SK-N-SH (cell line): ENCODE measurements around the gene UNK. TPM values are rescaled to one million over a fixed set of nuclear protein-coding genes. Genes with fewer than 3 reads are reported as not detected.
A peak's percentile ranks its signal among the peaks of the same experiment; 100 is the strongest.

Source experiments
- CTCF ChIA-PET: fragments of 300-600, 350-600 bp; formaldehyde crosslinking; extraction: SDS; loops from one replicate; lab custom pipeline; 2021; lab: Yijun Ruan, JAX
- POLR2A ChIA-PET: fragments of 350-600 bp; sonication (Branson Sonifier 250); formaldehyde crosslinking; extraction: SDS; loops from one replicate; lab custom pipeline; 2020; ENCODE audit warnings: antibody characterized with exemption, inconsistent platforms; lab: Yijun Ruan, JAX
- DNase-seq: peaks from one replicate; pipeline ENCODE4 v3.0.0; 2012
- H2AFZ ChIP-seq: fragments of 200-600 bp; sonication (generic); 2 replicates; pipeline ENCODE4 v1.8.1; 2016; ENCODE audit warnings: antibody characterized with exemption, mild to moderate bottlenecking, low read depth
- H3F3A ChIP-seq: fragments of 200-600 bp; sonication (generic); replicated peaks from 2 replicates; pipeline ENCODE3; 2016; ENCODE audit warnings: antibody characterized with exemption, mild to moderate bottlenecking; ENCODE audit not compliant: insufficient read depth
- H3K27ac ChIP-seq, 2 experiments: fragments of 200-500 bp in 1 of 2; fragments of 200-600 bp in 1 of 2; sonication (Bioruptor generic) in 1 of 2; sonication (generic), shearing (Covaris generic) in 1 of 2; 2 replicates each; pipeline versions ENCODE4 v1.5.1 to v1.6.1; 2014 to 2016; ENCODE audit warnings: low read depth in 2 of 2, inconsistent platforms in 1 of 2, low read length in 1 of 2, mild to moderate bottlenecking in 1 of 2, mixed read lengths in 1 of 2
- H3K27me3 ChIP-seq: fragments of 200-600 bp; sonication (generic), shearing (Covaris generic); 2 replicates; pipeline ENCODE4 v1.6.1; 2016; ENCODE audit warnings: mixed run types; ENCODE audit not compliant: insufficient read depth
- H3K36me3 ChIP-seq, 2 experiments: fragments of 200-500 bp in 1 of 2; fragments of 200-600 bp in 1 of 2; sonication (Bioruptor generic) in 1 of 2; sonication (generic) in 1 of 2; replicated peaks in 1 of 2; 2 replicates each; pipeline versions ENCODE3 to v1.5.1; 2014 to 2016; ENCODE audit warnings: low read length in 1 of 2, mild to moderate bottlenecking in 1 of 2; ENCODE audit not compliant: insufficient read depth in 2 of 2, control insufficient read depth in 1 of 2
- H3K4me1 ChIP-seq, 2 experiments: fragments of 200-500 bp in 1 of 2; fragments of 200-600 bp in 1 of 2; sonication (Bioruptor generic) in 1 of 2; sonication (generic), shearing (Covaris generic) in 1 of 2; 2 replicates each; pipeline versions ENCODE4 v1.5.1 to v1.6.1; 2014 to 2016; ENCODE audit warnings: low read depth in 1 of 2, low read length in 1 of 2, mixed run types in 1 of 2; ENCODE audit not compliant: insufficient read depth in 2 of 2, control insufficient read depth in 1 of 2
- H3K4me2 ChIP-seq: fragments of 200-600 bp; sonication (generic), shearing (Covaris generic); 2 replicates; pipeline ENCODE4 v1.6.1; 2017; ENCODE audit warnings: mixed run types
- H3K4me3 ChIP-seq, 2 experiments: fragments of 200-500 bp in 1 of 2; fragments of 200-600 bp in 1 of 2; sonication (Bioruptor generic) in 1 of 2; sonication (generic), shearing (Covaris generic) in 1 of 2; 2 replicates each; pipeline versions ENCODE4 v1.5.1 to v1.8.1; 2014 to 2016; ENCODE audit warnings: low read depth in 2 of 2, inconsistent platforms in 1 of 2, low read length in 1 of 2, mild to moderate bottlenecking in 1 of 2, mixed read lengths in 1 of 2, moderate library complexity in 1 of 2
- H3K79me2 ChIP-seq: fragments of 200-600 bp; sonication (generic); 2 replicates; pipeline ENCODE4 v1.8.1; 2017; ENCODE audit warnings: mild to moderate bottlenecking; ENCODE audit not compliant: insufficient read depth
- H3K9ac ChIP-seq: fragments of 200-600 bp; sonication (generic); 2 replicates; pipeline ENCODE4 v1.6.1; 2017; ENCODE audit warnings: mixed run types
- H3K9me2 ChIP-seq: fragments of 200-600 bp; sonication (generic); 2 replicates; pipeline ENCODE4 v1.6.1; 2017; ENCODE audit warnings: mixed run types
- H3K9me3 ChIP-seq: fragments of 200-600 bp; sonication (generic); 2 replicates; pipeline ENCODE4 v1.6.1; 2017; ENCODE audit warnings: mixed run types, mild to moderate bottlenecking, moderate library complexity
- H4K20me1 ChIP-seq: fragments of 200-600 bp; sonication (generic); 2 replicates; pipeline ENCODE4 v1.6.1; 2017; ENCODE audit warnings: mild to moderate bottlenecking, mixed run types; ENCODE audit not compliant: insufficient read depth
- CHD2 ChIP-seq: fragments of 150-350 bp; IDR thresholded peaks from 2 replicates; pipeline ENCODE4 v1.6.1; 2018; ENCODE audit warnings: low read length; ENCODE audit not compliant: partially characterized antibody
- EP300 ChIP-seq, 2 experiments: IDR thresholded peaks; 2 replicates each; pipeline versions ENCODE4 v1.4.0 to v1.6.1; 2012; ENCODE audit warnings: borderline replicate concordance in 1 of 2, low read depth in 1 of 2, low read length in 1 of 2
- GATA2 ChIP-seq: sonication (generic); formaldehyde crosslinking; IDR thresholded peaks from 2 replicates; pipeline ENCODE4 v1.5.0; 2020; ENCODE audit warnings: mild to moderate bottlenecking, missing genetic modification reagents
- JUND ChIP-seq: IDR thresholded peaks from 2 replicates; pipeline ENCODE4 v1.4.0; 2012
- MEF2A ChIP-seq: IDR thresholded peaks from 2 replicates; pipeline ENCODE4 v1.4.0; 2012; ENCODE audit warnings: low read depth, borderline replicate concordance
- MXI1 ChIP-seq: IDR thresholded peaks from 2 replicates; pipeline ENCODE4 v1.6.1; 2012; ENCODE audit warnings: mild to moderate bottlenecking, low read depth, low read length, improper control_type of control experiment
- RCOR1 ChIP-seq: fragments of 150-350 bp; IDR thresholded peaks from 2 replicates; pipeline ENCODE4 v1.6.1; 2017; ENCODE audit warnings: antibody characterized with exemption, low read length
- RXRA ChIP-seq: IDR thresholded peaks from 2 replicates; pipeline ENCODE4 v1.4.0; 2012; ENCODE audit warnings: low read depth, mild to moderate bottlenecking, borderline replicate concordance
- SIN3A ChIP-seq: IDR thresholded peaks from 2 replicates; pipeline ENCODE4 v1.6.1; 2012; ENCODE audit warnings: low read depth, mild to moderate bottlenecking, low read length, moderate library complexity, borderline replicate concordance
- TAF1 ChIP-seq: IDR thresholded peaks from 2 replicates; pipeline ENCODE4 v1.6.1; 2012; ENCODE audit warnings: low read depth, mild to moderate bottlenecking, low read length, moderate library complexity, borderline replicate concordance
- TCF12 ChIP-seq: IDR thresholded peaks from 2 replicates; pipeline ENCODE4 v1.4.0; 2012
- YY1 ChIP-seq: IDR thresholded peaks from 2 replicates; pipeline ENCODE4 v1.4.0; 2012; ENCODE audit warnings: low read depth, mild to moderate bottlenecking
- WGBS: methylation state at CpG from one replicate; pipeline ENCODE4 v1.1.6; 2017; ENCODE audit warnings: low lambda C conversion rate; 5-methylcytosine and 5-hydroxymethylcytosine counted together
- polyA plus RNA-seq, 3 experiments: library from polyadenylated mRNA; depleted of rRNA; stranded (reverse); fragments of >200 nt; gene quantifications; 2 replicates each; pipeline ENCODE4 v1.2.3, GENCODE V29; 2012
- TF ChIP-seq, protein P1 (sequence below): fragments of 150-350 bp; IDR thresholded peaks from 2 replicates; pipeline ENCODE4 v1.6.1; 2016; ENCODE audit warnings: mild to moderate bottlenecking, low read depth, low read length
- TF ChIP-seq, protein P2 (sequence below): IDR thresholded peaks from 2 replicates; pipeline ENCODE4 v1.4.0; 2012; ENCODE audit warnings: low read depth, borderline replicate concordance
- TF ChIP-seq, protein P3 (sequence below): fragments of 150-350 bp; IDR thresholded peaks from 2 replicates; pipeline ENCODE4 v1.6.1; 2017; ENCODE audit warnings: antibody characterized with exemption, low read length, low read depth, borderline replicate concordance

The UNK gene
- polyA plus RNA-seq, 1 of the 3 experiments (the other 2 are of a cell fraction), result 24.8 TPM

DNA sequence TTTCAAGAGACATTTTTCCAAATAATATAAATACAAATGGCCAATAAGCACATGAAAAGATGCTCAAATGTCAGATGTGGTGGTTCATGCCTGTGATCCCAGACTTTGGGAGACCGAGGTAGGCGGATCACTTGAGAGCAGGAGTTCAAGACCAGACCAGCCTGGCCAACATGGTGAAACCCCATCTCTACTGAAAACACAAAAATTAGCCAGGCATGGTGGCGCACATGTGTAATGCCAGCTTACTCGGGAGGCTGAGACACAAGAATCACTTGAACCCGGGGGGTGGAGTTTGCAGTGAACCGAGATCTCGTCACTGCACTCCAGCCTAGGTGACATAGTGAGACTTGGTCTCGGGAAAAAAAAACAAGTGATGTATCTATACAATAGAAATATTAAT is 16.7 kb upstream of the UNK start:
- H2AFZ ChIP-seq, result no peak overlapping the region
- H3K9me2 ChIP-seq, result no peaks in the 10 kb centered on the region
- TF ChIP-seq RXRA (no peak), TCF12 (no peak)
- TF ChIP-seq, all 33 proteins: peak for 0
- H3K9ac ChIP-seq, result no peak overlapping the region
- H3K4me3 ChIP-seq, result no peak overlapping the region
- no peak overlapping the region for H3K4me2 ChIP-seq
- no peak overlapping the region for H3K27ac ChIP-seq
- ChIA-PET POLR2A (interaction anchor here (1.7 kb wide), 1 partner anchor 9 kb away, joined by 8 read pairs; no protein-coding TSS in a partner anchor), CTCF (interaction anchor here (0.6 to 5.0 kb wide), 5 partner anchors 12 to 143 kb away, joined by 3 to 34 read pairs (median 8); a partner anchor contains a TSS)
- H4K20me1 ChIP-seq, result no peaks in the 10 kb centered on the region
- peaks cover 24% of the 10 kb centered on the region for H3F3A ChIP-seq
- H3K9me3 ChIP-seq, result no peaks in the 10 kb centered on the region
- 91% methylated on average over 8 of the region's 8 CpGs for WGBS
- H3K79me2 ChIP-seq, result no peaks in the 10 kb centered on the region
- H3K27me3 ChIP-seq, result no peaks in the 10 kb centered on the region
- no peaks in the 10 kb centered on the region for H3K36me3 ChIP-seq
- peaks cover 8 to 19% of the 10 kb centered on the region in 2 experiments; a peak in 2 of 4 replicates for H3K4me1 ChIP-seq
- no peak for DNase-seq

DNA sequence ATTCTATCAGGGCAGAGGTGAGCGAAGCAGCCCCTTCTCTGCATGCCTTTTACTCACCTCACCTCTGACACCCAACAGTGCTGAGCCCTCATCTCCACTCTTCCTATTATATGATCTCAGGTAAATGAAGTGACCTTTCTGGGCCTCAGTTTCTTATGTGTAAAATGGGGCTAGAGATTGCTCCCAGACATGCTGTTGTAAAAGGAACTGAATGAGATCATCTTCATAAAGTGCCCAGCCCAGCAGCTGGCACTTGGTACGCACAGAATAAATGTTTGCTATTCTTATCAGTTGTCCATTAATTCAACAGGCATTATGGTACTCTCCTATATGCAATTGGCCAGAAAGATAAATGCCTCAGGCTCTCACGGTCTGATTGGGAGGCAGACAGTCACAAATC is 15.1 kb upstream of the UNK start:
- Histone ChIP-seq H3K4me3 (no peak overlapping the region), H3K9me3 (no peaks in the 10 kb centered on the region), H3K27me3 (no peaks in the 10 kb centered on the region), H3K36me3 (no peaks in the 10 kb centered on the region), H3K79me2 (no peaks in the 10 kb centered on the region), H3K4me2 (no peak overlapping the region), H3K27ac (peak overlapping the region in 1 of 2 experiments; percentile 53; a peak in 2 of 4 replicates), H3K9me2 (no peaks in the 10 kb centered on the region), H4K20me1 (peaks cover 5% of the 10 kb centered on the region), H3F3A (peaks cover 17% of the 10 kb centered on the region), H3K4me1 (peaks cover 0 to 7% of the 10 kb centered on the region in 2 experiments; a peak in 1 of 4 replicates), H2AFZ (no peak overlapping the region), H3K9ac (no peak overlapping the region)
- POLR2A ChIA-PET, result interaction anchor here (0.9 to 2.6 kb wide), 2 partner anchors 10 to 57 kb away, joined by 3 to 32 read pairs; a partner anchor contains a TSS
- TF ChIP-seq SIN3A (no peak), JUND (no peak), MEF2A (no peak), MXI1 (no peak), CHD2 (peak; percentile 54), RXRA (no peak), YY1 (no peak), RCOR1 (peak; percentile 80; the same call in 1 of the 2 replicates), GATA2 (CRISPR knock-in tag) (peak; percentile 79), EP300 (IDR thresholded peaks at IDR 0.05; ENCODE audit: borderline replicate concordance in 1 of 2, low read depth in 1 of 2, low read length in 1 of 2) (peak in 1 of 2 experiments; percentile 40; a peak in 2 of 4 replicates), TAF1 (no peak)
- TF ChIP-seq, protein P1, sequence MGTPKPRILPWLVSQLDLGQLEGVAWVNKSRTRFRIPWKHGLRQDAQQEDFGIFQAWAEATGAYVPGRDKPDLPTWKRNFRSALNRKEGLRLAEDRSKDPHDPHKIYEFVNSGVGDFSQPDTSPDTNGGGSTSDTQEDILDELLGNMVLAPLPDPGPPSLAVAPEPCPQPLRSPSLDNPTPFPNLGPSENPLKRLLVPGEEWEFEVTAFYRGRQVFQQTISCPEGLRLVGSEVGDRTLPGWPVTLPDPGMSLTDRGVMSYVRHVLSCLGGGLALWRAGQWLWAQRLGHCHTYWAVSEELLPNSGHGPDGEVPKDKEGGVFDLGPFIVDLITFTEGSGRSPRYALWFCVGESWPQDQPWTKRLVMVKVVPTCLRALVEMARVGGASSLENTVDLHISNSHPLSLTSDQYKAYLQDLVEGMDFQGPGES, result no peak
- TF ChIP-seq, protein P2, sequence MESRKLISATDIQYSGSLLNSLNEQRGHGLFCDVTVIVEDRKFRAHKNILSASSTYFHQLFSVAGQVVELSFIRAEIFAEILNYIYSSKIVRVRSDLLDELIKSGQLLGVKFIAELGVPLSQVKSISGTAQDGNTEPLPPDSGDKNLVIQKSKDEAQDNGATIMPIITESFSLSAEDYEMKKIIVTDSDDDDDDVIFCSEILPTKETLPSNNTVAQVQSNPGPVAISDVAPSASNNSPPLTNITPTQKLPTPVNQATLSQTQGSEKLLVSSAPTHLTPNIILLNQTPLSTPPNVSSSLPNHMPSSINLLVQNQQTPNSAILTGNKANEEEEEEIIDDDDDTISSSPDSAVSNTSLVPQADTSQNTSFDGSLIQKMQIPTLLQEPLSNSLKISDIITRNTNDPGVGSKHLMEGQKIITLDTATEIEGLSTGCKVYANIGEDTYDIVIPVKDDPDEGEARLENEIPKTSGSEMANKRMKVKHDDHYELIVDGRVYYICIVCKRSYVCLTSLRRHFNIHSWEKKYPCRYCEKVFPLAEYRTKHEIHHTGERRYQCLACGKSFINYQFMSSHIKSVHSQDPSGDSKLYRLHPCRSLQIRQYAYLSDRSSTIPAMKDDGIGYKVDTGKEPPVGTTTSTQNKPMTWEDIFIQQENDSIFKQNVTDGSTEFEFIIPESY, result no peak
- TF ChIP-seq, protein P3, sequence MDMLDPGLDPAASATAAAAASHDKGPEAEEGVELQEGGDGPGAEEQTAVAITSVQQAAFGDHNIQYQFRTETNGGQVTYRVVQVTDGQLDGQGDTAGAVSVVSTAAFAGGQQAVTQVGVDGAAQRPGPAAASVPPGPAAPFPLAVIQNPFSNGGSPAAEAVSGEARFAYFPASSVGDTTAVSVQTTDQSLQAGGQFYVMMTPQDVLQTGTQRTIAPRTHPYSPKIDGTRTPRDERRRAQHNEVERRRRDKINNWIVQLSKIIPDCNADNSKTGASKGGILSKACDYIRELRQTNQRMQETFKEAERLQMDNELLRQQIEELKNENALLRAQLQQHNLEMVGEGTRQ, result no peak
- DNase-seq, result peak; percentile 75
- CTCF ChIA-PET, result interaction anchor here (0.9 to 11.7 kb wide), 9 partner anchors 10 to 76 kb away, joined by 3 to 111 read pairs (median 9); a partner anchor contains a TSS
- 54% methylated on average over 3 of the region's 3 CpGs for WGBS
